Measurements from ENCODE around the gene POF1B.

Gene POF1B

DNA sequence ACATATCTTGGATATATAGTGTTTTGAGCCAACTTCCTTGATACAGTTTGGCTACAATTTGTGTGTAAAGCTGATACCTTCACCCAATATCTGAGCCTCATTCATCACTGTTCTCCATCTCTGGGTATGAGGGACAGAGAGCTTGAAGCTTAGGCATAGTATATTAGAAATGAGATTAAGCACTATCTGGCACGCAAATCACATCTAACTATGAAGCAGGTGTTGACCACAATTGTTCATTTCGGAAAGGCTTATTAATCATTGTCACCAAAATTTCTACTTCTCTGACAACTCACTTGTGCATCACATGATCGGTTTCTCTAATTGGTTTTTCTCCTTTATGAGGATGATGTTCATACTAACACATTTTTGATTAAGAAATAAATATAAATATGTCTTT, 2.1 kb upstream of the POF1B start:
- no peak overlapping the region for H3K4me3 ChIP-seq (ENCODE audit: low read depth, low read length)
- no peak overlapping the region for H3K27ac ChIP-seq
- H3K36me3 ChIP-seq: no peaks in the 10 kb centered on the region
- H3K27me3 ChIP-seq (ENCODE audit: insufficient read depth, low read depth, severe bottlenecking): peaks cover 17% of the 10 kb centered on the region
- TF ChIP-seq CTCF (IDR thresholded peaks at IDR 0.05; ENCODE audit: low read depth, low read length): no peak
- H3K9me3 ChIP-seq (ENCODE audit: severe bottlenecking): no peaks in the 10 kb centered on the region
- DNase-seq: no peak

DNA sequence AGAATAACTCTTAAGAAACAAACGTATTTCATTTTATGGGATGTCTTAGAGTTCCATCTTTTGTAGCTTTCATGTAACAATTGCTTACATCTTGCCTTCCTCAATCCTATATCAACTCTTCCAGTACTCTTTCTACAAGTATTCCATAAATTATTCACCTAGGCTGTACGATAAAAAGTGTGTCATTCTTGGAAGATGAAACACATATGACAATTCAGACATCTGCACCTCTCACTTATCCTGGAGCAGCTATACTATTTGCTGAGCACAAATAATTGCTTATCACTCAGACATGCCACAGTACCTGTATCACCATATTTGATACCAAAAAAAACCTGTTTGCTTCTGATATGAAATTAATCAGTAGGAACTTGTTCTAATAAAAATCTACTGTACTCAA, 1.0 kb downstream of the POF1B start:
- H3K9me3 ChIP-seq (ENCODE audit: severe bottlenecking): no peaks in the 10 kb centered on the region
- no peak for TF ChIP-seq CTCF (IDR thresholded peaks at IDR 0.05; ENCODE audit: low read depth, low read length)
- no peaks in the 10 kb centered on the region for H3K36me3 ChIP-seq

GRCh38 chrX:85375333-85375738, 4.1 kb downstream of the POF1B start:
- Histone ChIP-seq H3K27ac (no peak overlapping the region), H3K9me3 (ENCODE audit: severe bottlenecking) (no peaks in the 10 kb centered on the region), H3K27me3 (ENCODE audit: insufficient read depth, low read depth, severe bottlenecking) (peaks cover 14% of the 10 kb centered on the region), H3K36me3 (no peaks in the 10 kb centered on the region), H3K4me3 (ENCODE audit: low read depth, low read length) (no peak overlapping the region)
- TF ChIP-seq CTCF (IDR thresholded peaks at IDR 0.05; ENCODE audit: low read depth, low read length): no peak
- no peak for DNase-seq

More for the DNA sequence above, 1.0 kb downstream of the POF1B start:
- H3K27me3 ChIP-seq (ENCODE audit: insufficient read depth, low read depth, severe bottlenecking): peaks cover 16% of the 10 kb centered on the region
- DNase-seq: no peak
- no peak overlapping the region for H3K27ac ChIP-seq
- no peak overlapping the region for H3K4me3 ChIP-seq (ENCODE audit: low read depth, low read length)

DNA sequence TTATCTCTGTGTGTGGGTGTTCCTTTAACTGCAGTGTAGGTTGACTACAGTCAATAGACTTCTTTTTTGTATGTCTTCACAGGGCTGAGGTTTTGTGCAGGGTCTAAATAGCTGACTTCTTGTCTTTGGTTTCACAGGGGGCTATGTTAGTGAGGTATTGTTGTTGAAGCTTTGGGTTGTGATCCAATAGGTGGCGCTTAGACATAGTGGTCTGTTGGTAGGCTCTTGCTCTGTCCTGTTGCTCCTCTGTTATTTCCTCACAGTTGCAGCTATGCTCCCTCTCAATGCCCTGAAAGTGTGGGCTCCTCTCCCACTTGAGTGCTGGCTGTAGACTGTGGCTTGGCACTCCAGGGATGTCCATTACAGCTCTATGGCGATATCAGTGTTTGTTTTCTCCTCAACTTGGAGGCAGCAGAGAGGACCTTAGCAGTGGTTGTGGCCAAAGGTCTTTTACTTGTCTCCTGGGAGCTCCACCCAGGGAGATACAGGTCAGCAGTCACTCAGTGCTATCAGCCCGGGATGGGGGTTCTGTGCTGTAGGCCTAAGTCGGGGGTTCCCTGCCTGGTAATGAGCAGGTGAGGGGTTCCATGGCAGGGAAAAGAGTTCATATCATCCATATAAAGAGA, 14.0 kb downstream of the POF1B start:
- no peak overlapping the region for H3K27ac ChIP-seq
- H3K9me3 ChIP-seq (ENCODE audit: severe bottlenecking): no peaks in the 10 kb centered on the region
- no peak overlapping the region for H3K4me3 ChIP-seq (ENCODE audit: low read depth, low read length)
- TF ChIP-seq CTCF (IDR thresholded peaks at IDR 0.05; ENCODE audit: low read depth, low read length): no peak
- H3K36me3 ChIP-seq: no peaks in the 10 kb centered on the region
- DNase-seq: no peak
- H3K27me3 ChIP-seq (ENCODE audit: insufficient read depth, low read depth, severe bottlenecking): peaks cover 30% of the 10 kb centered on the region

DNA sequence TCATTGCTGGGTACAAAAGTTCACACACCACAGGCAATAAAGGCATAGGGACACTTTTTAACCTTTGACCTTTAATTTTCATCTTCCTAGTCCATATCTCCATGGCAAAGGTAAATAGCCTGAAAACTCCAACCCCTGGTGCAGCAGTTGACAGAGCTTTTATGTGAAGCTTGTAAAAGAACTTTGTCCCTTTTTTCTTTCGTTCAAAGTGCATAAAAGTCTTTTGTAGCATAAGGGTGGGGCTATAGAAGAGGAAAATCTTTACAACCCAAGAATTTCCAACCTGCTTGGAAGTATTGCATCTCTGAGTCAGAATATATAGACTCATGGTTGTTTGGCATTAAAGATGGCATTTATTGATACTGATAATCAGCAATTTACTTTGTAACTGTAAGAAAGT, 20.4 kb downstream of the POF1B start:
- no peak for TF ChIP-seq CTCF (IDR thresholded peaks at IDR 0.05; ENCODE audit: low read depth, low read length)
- H3K27me3 ChIP-seq (ENCODE audit: insufficient read depth, low read depth, severe bottlenecking): peaks cover 20% of the 10 kb centered on the region

DNA sequence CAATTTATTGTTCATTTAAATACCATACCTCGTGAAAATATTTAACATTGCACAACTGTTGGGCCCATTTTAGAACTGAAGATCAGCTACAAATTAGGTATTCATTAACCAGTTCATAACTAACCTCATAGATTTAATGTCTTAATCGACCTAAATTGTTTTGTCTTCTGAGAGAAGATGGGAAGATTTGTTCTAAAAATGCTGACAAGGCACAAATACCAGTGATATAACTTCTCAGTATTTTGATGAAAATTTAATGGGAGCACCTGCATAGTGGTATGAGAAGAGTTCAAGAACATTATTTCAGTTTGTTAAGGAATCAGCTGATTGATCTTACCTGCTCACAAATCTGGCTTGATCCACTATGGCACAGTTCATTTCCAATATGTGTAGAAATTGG, 33.9 kb downstream of the POF1B start:
- no peaks in the 10 kb centered on the region for H3K9me3 ChIP-seq (ENCODE audit: severe bottlenecking)
- H3K27me3 ChIP-seq (ENCODE audit: insufficient read depth, low read depth, severe bottlenecking): peaks cover 9% of the 10 kb centered on the region
- H3K27ac ChIP-seq: no peak overlapping the region
- DNase-seq: no peak
- no peaks in the 10 kb centered on the region for H3K36me3 ChIP-seq
- TF ChIP-seq CTCF (IDR thresholded peaks at IDR 0.05; ENCODE audit: low read depth, low read length): no peak
- H3K4me3 ChIP-seq (ENCODE audit: low read depth, low read length): no peak overlapping the region

More for the DNA sequence above, 20.4 kb downstream of the POF1B start:
- H3K4me3 ChIP-seq (ENCODE audit: low read depth, low read length): no peak overlapping the region
- H3K36me3 ChIP-seq: no peaks in the 10 kb centered on the region
- no peak overlapping the region for H3K27ac ChIP-seq
- no peak for DNase-seq
- no peaks in the 10 kb centered on the region for H3K9me3 ChIP-seq (ENCODE audit: severe bottlenecking)
